Stimulated activated naive B cell treated with anti-CD40 and anti-IgM and Interleukin-4, amounts not matched to agents 10 μg/mL and 1 μg/mL and 100 μg/mL, for 72 hours (primary cell): ENCODE results near the gene TRANK1.
"Not testable (repeated sequence)": the region's sequence is repeated elsewhere in the genome, so short reads cannot be mapped to it uniquely, and the experiment has no call there.

Experiments
- ATAC-seq, 2 donors: fragments of 150-1000 bp; cut with Tn5 transposase; replicated peaks; 2 replicates each; pipeline ENCODE4 v1.10.0; 2021; ENCODE audit warnings: moderate library complexity in 1 of 2
- DNase-seq: peaks from one replicate; pipeline ENCODE4 v3.0.0; 2021
- H3K27ac Mint-ChIP-seq: one replicate; pipeline ENCODE4 v1.8.0; 2022; ENCODE audit warnings: mild to moderate bottlenecking, mixed read lengths
- H3K27me3 Mint-ChIP-seq, 2 donors: one replicate each; pipeline ENCODE4 v1.8.0; 2022; ENCODE audit warnings: mixed read lengths in 2 of 2
- H3K36me3 Mint-ChIP-seq, 2 donors: one replicate each; pipeline ENCODE4 v1.8.0; 2022; ENCODE audit warnings: mixed read lengths in 2 of 2, mild to moderate bottlenecking in 1 of 2
- H3K4me1 Mint-ChIP-seq, 2 donors: one replicate each; pipeline ENCODE4 v1.8.0; 2022; ENCODE audit warnings: mixed read lengths in 2 of 2, mild to moderate bottlenecking in 1 of 2
- H3K4me3 Mint-ChIP-seq, 2 donors: one replicate each; pipeline ENCODE4 v1.8.0; 2022; ENCODE audit warnings: mild to moderate bottlenecking in 2 of 2, mixed read lengths in 2 of 2, moderate library complexity in 1 of 2
- H3K9me3 Mint-ChIP-seq, 2 donors: one replicate each; pipeline ENCODE4 v1.8.0; 2022; ENCODE audit warnings: mixed read lengths in 2 of 2, mild to moderate bottlenecking in 1 of 2

Gene TRANK1

GRCh38 chr3:36943601-36944000, 1.3 kb downstream of the TRANK1 start:
- Mint-ChIP-seq H3K9me3 (peaks cover 9% of the 10 kb centered on the region in 2 donors), H3K27me3 (no peaks in the 10 kb centered on the region)
- no peak for ATAC-seq

GRCh38 chr3:36942638-36943248, 2.1 kb downstream of the TRANK1 start:
- H3K9me3 Mint-ChIP-seq, result peaks cover 6% of the 10 kb centered on the region in 2 donors
- H3K27me3 Mint-ChIP-seq, result no peaks in the 10 kb centered on the region
- peaks cover 8% of the 10 kb centered on the region in 2 donors for H3K36me3 Mint-ChIP-seq
- H3K4me3 Mint-ChIP-seq, result no peak overlapping the region
- DNase-seq, result no peak
- H3K4me1 Mint-ChIP-seq, result peaks cover 9 to 16% of the 10 kb centered on the region in 2 donors
- ATAC-seq, result no peak
- H3K27ac Mint-ChIP-seq, result no peak overlapping the region

More at GRCh38 chr3:36943601-36944000, 1.3 kb downstream of the TRANK1 start:
- Mint-ChIP-seq H3K4me1 (peaks cover 7 to 16% of the 10 kb centered on the region in 2 donors), H3K27ac (peak overlapping the region; percentile 85), H3K4me3 (peak overlapping the region; percentile 87 to 92), H3K36me3 (peaks cover 9 to 13% of the 10 kb centered on the region in 2 donors)
- no peak for DNase-seq

DNA sequence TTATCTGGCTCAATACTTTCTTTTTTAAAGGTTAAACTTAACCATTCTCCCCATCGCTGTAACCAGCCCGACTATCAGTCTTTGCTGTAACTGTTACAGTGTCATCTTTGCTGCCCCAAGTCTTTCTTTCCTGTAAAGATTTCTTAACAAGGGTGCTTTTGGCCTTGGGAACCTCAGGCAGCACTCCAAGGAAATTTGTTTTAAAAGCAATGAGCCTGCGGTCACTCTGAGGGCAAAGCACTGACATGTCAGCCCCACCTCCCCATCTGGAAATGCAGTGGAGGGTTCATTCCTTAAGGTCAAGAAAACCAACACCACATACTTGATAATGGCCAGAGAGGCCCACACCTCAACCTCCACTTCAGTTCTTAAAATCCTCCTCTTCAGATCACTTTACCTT, 3.2 kb downstream of the TRANK1 start:
- Mint-ChIP-seq H3K4me1 (peaks cover 9 to 16% of the 10 kb centered on the region in 2 donors), H3K27me3 (no peaks in the 10 kb centered on the region), H3K4me3 (no peak overlapping the region), H3K36me3 (peaks cover under 1 to 2% of the 10 kb centered on the region in 2 donors), H3K9me3 (peaks cover 0 to under 1% of the 10 kb centered on the region in 2 donors), H3K27ac (no peak overlapping the region)
- no peak for DNase-seq
- no peak for ATAC-seq

DNA sequence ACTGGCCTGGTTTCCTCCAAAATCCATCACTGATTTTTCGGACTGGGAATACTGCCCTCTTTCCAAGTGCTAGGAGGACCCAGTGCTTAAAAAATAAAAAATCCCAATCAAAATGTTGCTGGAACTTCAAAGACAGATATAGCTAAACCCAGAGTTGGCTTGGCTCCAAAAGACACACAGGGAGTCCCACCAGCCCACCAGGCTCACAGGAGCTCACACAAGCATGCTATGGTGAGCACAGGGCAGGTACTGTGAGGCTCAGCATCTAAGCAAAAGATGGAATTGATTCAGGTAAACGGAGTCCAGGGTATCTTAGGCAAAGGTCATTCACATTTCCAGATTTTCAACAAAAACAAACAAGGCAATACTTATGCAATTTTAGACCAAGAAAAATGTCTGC, 3.7 kb downstream of the TRANK1 start:
- Mint-ChIP-seq H3K4me3 (no peak overlapping the region), H3K36me3 (peaks cover 0 to 2% of the 10 kb centered on the region in 2 donors), H3K27ac (no peak overlapping the region), H3K9me3 (no peaks in the 10 kb centered on the region), H3K27me3 (no peaks in the 10 kb centered on the region), H3K4me1 (peaks cover 9 to 16% of the 10 kb centered on the region in 2 donors)
- DNase-seq (no peak), ATAC-seq (no peak)

GRCh38 chr3:36937492-36937891, 7.4 kb downstream of the TRANK1 start:
- DNase-seq (no peak), ATAC-seq (no peak)
- H3K27ac Mint-ChIP-seq, result no peak overlapping the region
- H3K9me3 Mint-ChIP-seq, result no peaks in the 10 kb centered on the region
- H3K4me1 Mint-ChIP-seq, result peaks cover 7 to 15% of the 10 kb centered on the region in 2 donors
- no peak overlapping the region for H3K4me3 Mint-ChIP-seq
- H3K36me3 Mint-ChIP-seq, result peaks cover 0 to 6% of the 10 kb centered on the region in 2 donors
- no peaks in the 10 kb centered on the region for H3K27me3 Mint-ChIP-seq

GRCh38 chr3:36933540-36934296, 11.1 kb downstream of the TRANK1 start:
- Mint-ChIP-seq H3K4me1 (peaks cover 7 to 13% of the 10 kb centered on the region in 2 donors), H3K9me3 (no peaks in the 10 kb centered on the region), H3K27ac (no peak overlapping the region), H3K27me3 (no peaks in the 10 kb centered on the region), H3K36me3 (peaks cover 0 to 8% of the 10 kb centered on the region in 2 donors), H3K4me3 (no peak overlapping the region)
- no peak for ATAC-seq
- no peak for DNase-seq

GRCh38 chr3:36931424-36931823, 13.4 kb downstream of the TRANK1 start:
- not testable (repeated sequence) for H3K27ac Mint-ChIP-seq
- peaks cover 5 to 13% of the 10 kb centered on the region in 2 donors for H3K4me1 Mint-ChIP-seq

DNA sequence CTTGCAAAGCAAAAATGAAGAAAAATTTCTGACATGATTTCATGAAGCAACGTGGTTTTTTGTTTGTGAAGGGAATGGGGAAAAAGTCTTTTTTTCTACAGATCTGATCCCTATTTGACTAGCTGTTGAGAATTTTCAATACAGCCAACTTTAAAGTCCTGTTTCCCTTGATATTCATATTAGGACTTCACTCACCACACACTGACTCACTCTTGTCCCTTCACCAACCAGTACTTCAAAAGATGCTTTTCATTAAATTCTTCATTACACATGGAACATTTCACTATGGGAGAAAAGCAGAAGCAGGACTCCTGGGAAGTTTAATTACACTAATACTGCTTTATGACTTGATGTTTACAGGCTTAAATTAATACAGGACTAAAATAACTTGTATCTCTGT, 16.6 kb downstream of the TRANK1 start:
- no peak overlapping the region for H3K4me3 Mint-ChIP-seq
- peaks cover 3 to 4% of the 10 kb centered on the region in 2 donors for H3K36me3 Mint-ChIP-seq
- no peak for DNase-seq
- no peaks in the 10 kb centered on the region for H3K9me3 Mint-ChIP-seq
- peaks cover 22 to 35% of the 10 kb centered on the region in 2 donors for H3K4me1 Mint-ChIP-seq
- no peak overlapping the region for H3K27ac Mint-ChIP-seq
- no peaks in the 10 kb centered on the region for H3K27me3 Mint-ChIP-seq
- ATAC-seq, result no peak

More at GRCh38 chr3:36931424-36931823, 13.4 kb downstream of the TRANK1 start:
- ATAC-seq, H3K4me3 Mint-ChIP-seq, H3K9me3 Mint-ChIP-seq, H3K36me3 Mint-ChIP-seq, DNase-seq, H3K27me3 Mint-ChIP-seq: not testable (repeated sequence)

- Mint-ChIP-seq H3K4me3 (no peak overlapping the region), H3K36me3 (peaks cover 4% of the 10 kb centered on the region in 2 donors)
Measured at GRCh38 chr3:36926292-36926897, 18.5 kb downstream of the TRANK1 start.

DNA sequence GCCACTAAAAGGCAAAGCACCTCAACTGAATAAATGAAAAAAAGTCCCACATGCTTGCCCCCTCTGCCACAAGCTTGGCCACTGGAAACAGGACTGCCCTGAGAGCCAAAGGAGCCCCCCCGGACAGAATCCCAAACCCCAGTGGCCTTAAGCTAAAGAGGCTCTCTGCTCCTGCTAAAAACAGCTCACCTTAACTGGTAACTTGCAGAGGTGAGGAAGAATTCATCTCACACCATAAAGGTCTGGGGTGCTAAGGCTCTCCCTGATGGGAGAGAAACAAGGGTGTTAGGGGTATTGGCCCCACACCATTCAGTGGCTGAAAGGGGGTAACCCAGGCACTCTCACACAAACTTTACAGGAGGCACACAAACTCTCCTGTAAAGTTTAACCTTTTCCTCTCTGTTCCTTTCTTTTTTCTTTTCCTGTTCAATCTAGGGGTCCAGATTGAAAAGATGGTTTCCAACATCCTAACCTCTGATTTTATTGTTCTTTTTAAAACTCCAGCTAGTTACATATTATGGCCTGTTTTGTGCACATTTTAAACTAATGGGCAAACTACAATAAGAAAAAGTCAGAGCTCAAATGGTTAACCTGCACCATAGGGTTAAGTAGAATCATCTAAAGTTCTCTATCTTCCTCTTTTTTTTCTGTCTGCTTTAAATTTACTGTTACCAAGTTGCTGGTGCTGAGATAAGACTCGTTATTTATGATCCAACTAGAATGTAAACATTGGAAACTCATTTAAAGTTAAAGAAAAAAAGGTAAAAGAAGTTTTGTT, 19.9 kb downstream of the TRANK1 start:
- DNase-seq (no peak), ATAC-seq (peak; percentile 53 to 58)
- Mint-ChIP-seq H3K4me3 (peak overlapping the region; percentile 76 to 79), H3K27me3 (no peaks in the 10 kb centered on the region), H3K36me3 (peaks cover 9 to 13% of the 10 kb centered on the region in 2 donors), H3K9me3 (peaks cover 7 to 11% of the 10 kb centered on the region in 2 donors), H3K4me1 (peaks cover 24 to 39% of the 10 kb centered on the region in 2 donors), H3K27ac (peak overlapping the region; percentile 68)

More at GRCh38 chr3:36926292-36926897, 18.5 kb downstream of the TRANK1 start:
- Mint-ChIP-seq H3K4me1 (peaks cover 25 to 42% of the 10 kb centered on the region in 2 donors), H3K27ac (no peak overlapping the region), H3K27me3 (no peaks in the 10 kb centered on the region), H3K9me3 (peaks cover 0 to under 1% of the 10 kb centered on the region in 2 donors)
- DNase-seq (no peak), ATAC-seq (no peak)

GRCh38 chr3:36923981-36924743, 20.7 kb downstream of the TRANK1 start:
- Mint-ChIP-seq H3K9me3 (peaks cover 7 to 11% of the 10 kb centered on the region in 2 donors), H3K4me1 (peaks cover 26 to 42% of the 10 kb centered on the region in 2 donors), H3K4me3 (peak overlapping the region; percentile 77 to 79), H3K27me3 (no peaks in the 10 kb centered on the region), H3K27ac (peak overlapping the region; percentile 90), H3K36me3 (peaks cover 9 to 13% of the 10 kb centered on the region in 2 donors)
- ATAC-seq (no peak), DNase-seq (no peak)

DNA sequence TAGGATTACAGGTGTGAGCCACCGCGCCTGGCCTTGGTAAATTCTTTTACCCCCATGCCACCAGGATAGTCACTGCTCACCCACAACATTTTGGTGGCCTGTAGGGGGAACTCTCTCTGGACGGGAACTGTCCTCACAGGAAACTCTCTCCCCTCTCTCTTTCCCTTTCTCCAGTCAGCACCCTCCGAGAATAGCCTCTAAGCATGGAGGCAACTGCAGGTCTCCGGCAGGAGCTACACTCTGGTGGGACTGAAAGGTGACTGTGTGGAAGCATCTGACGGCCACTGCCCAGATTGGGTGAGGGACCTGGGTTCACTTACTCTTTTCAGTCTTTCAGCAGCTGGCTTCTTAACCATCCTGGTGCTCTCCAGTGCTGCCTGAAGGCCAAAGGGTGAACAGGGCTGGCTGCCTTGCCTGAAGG, 21.3 kb downstream of the TRANK1 start:
- peaks cover 7 to 11% of the 10 kb centered on the region in 2 donors for H3K9me3 Mint-ChIP-seq

DNA sequence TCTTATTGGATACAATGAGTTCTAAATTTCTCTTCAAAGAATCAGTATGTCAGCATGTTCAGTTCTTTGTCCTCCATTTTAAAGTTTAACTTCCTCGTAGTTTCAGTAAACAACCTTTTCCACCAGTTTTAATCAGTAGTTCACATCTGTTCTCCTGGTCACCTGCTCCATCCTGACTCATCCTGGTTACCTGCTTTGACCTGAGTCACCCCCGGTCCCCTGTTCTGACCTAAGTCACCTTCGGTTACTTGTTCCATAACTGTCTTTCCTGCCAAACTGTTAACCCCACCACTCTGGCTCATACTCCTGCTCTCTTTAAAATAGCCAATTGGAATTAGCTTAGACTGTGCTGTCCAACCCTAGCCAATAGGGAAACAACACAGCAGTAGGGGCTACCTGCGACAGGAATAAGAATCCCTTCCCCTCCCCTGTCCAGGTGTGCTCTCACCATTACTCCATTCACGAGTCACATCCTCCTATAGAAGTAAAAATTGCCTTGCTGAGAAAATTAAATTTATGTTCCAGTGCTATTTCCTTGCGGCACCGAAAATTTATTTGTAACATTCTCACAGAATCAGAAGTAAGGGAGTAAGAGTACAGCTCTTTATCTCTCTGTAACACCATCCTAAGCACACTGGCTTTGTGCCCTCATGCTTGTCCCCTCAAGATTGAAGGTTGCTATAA, 23.8 kb downstream of the TRANK1 start:
- Mint-ChIP-seq H3K36me3 (peaks cover 9 to 13% of the 10 kb centered on the region in 2 donors), H3K27me3 (no peaks in the 10 kb centered on the region), H3K27ac (peak overlapping the region; percentile 69), H3K9me3 (peaks cover 7 to 11% of the 10 kb centered on the region in 2 donors), H3K4me1 (peaks cover 34 to 64% of the 10 kb centered on the region in 2 donors), H3K4me3 (no peak overlapping the region)
- DNase-seq, result no peak
- ATAC-seq, result no peak

More for the DNA sequence above, 21.3 kb downstream of the TRANK1 start:
- Mint-ChIP-seq H3K4me1 (peaks cover 27 to 46% of the 10 kb centered on the region in 2 donors), H3K27ac (peak overlapping the region; percentile 90), H3K36me3 (peaks cover 9 to 13% of the 10 kb centered on the region in 2 donors), H3K27me3 (no peaks in the 10 kb centered on the region), H3K4me3 (peak overlapping the region; percentile 77 to 79)
- DNase-seq (no peak), ATAC-seq (peak; percentile 45 to 56)
